ENCODE measurements around the gene DOCK2. TPM values are rescaled to one million over a fixed set of nuclear protein-coding genes. Genes with fewer than 3 reads are reported as not detected.
A peak's percentile ranks its signal among the peaks of the same experiment; 100 is the strongest.

DOCK2 gene
- polyA plus RNA-seq, 3 donors = 57.5 to 178 (median 115) TPM

DNA sequence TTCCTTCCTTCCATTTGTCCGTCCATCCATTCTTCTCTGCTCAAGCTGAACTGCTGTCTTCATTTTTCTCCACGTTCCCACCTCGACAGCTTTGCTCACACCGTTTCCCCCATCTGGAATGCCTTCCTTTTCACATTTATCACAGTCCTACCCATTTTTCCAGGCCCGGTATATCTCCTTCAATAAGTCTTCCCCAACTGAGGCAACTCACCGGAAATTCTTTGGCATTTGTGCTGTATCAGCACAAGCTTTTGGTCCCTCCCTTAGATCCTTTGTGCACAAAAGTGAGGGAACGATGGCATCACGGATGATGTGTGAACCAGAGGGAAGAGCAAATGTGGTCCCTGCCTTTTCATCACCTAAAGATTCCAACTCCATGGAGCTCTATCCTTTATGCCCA lies 388.8 kb downstream of the DOCK2 start:
- Mint-ChIP-seq H3K27me3 (ENCODE audit: low read depth in 3 of 3) (peaks cover 0 to 2% (median 1%) of the 10 kb centered on the region in 3 donors), H3K36me3 (peaks cover 92 to 97% of the 10 kb centered on the region in 2 donors)

DNA sequence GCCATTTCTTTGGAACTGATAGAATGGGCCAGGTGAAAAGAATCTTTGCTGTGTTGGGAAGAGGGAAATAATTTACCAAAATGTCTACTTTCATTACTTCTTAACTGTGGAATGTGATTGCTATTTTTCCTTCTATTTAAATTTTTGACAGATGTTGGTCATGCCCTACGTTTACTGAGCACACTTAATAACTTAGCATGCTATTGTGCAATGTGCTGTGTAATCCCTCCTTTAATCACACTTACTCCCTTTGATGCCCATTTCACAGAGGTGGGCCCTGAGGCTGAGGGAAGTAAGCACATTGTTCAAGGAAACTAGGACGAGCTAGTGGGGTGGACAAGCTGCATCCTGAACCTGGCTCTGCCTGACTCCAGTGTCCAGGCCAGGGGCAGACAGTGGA lies 391.0 kb downstream of the DOCK2 start:
- Histone ChIP-seq H3K4me1 (ENCODE audit: control insufficient read depth in 1 of 2, insufficient read depth in 2 of 2, low read length in 2 of 2) (no peaks in the 10 kb centered on the region), H3K27me3 (ENCODE audit: control insufficient read depth in 2 of 2, insufficient read depth in 2 of 2, low read length in 2 of 2) (no peaks in the 10 kb centered on the region), H3K27ac (ENCODE audit: low read depth in 1 of 2, low read length in 2 of 2) (no peak overlapping the region), H2AFZ (ENCODE audit: insufficient read depth, low read depth, low read length, poor library complexity, severe bottlenecking) (no peak overlapping the region), H3K9me3 (replicated peaks in 1 of 2; ENCODE audit: control insufficient read depth in 1 of 2, insufficient read depth in 1 of 2, low read length in 2 of 2) (no peaks in the 10 kb centered on the region), H3K4me3 (replicated peaks in 1 of 3; ENCODE audit: low read depth in 2 of 3, low read length in 3 of 3) (no peak overlapping the region), H4K20me1 (ENCODE audit: insufficient read depth, low read length) (peaks cover 37% of the 10 kb centered on the region), H3K9ac (ENCODE audit: insufficient read depth, low read length, poor library complexity, severe bottlenecking) (no peak overlapping the region), H3K4me2 (replicated peaks; ENCODE audit: extremely low read depth, low read length, poor library complexity, severe bottlenecking) (no peak overlapping the region), H3K79me2 (ENCODE audit: insufficient read depth, low read length) (no peaks in the 10 kb centered on the region), H3K36me3 (replicated peaks in 1 of 2; ENCODE audit: control insufficient read depth in 1 of 2, insufficient read depth in 2 of 2, low read length in 2 of 2) (peaks cover 90 to 100% of the 10 kb centered on the region in 2 donors)
- DNase-seq = no peak
- 89% methylated on average over 1 of the region's 2 CpGs for WGBS (ENCODE audit: insufficient coverage)
- Mint-ChIP-seq H3K9me3 (peaks cover 0 to 2% (median 0%) of the 10 kb centered on the region in 7 donors), H3K4me3 (no peak overlapping the region), H3K27me3 (ENCODE audit: low read depth in 3 of 3) (peaks cover 0 to 1% (median 0%) of the 10 kb centered on the region in 3 donors), H3K36me3 (peaks cover 92 to 96% of the 10 kb centered on the region in 2 donors), H3K4me1 (no peaks in the 10 kb centered on the region), H3K27ac (peak overlapping the region in 1 of 7 donors; percentile 36)
- intact Hi-C loops (cut with micrococcal nuclease) = no loop called here
- TF ChIP-seq, protein P1, sequence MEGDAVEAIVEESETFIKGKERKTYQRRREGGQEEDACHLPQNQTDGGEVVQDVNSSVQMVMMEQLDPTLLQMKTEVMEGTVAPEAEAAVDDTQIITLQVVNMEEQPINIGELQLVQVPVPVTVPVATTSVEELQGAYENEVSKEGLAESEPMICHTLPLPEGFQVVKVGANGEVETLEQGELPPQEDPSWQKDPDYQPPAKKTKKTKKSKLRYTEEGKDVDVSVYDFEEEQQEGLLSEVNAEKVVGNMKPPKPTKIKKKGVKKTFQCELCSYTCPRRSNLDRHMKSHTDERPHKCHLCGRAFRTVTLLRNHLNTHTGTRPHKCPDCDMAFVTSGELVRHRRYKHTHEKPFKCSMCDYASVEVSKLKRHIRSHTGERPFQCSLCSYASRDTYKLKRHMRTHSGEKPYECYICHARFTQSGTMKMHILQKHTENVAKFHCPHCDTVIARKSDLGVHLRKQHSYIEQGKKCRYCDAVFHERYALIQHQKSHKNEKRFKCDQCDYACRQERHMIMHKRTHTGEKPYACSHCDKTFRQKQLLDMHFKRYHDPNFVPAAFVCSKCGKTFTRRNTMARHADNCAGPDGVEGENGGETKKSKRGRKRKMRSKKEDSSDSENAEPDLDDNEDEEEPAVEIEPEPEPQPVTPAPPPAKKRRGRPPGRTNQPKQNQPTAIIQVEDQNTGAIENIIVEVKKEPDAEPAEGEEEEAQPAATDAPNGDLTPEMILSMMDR (IDR thresholded peaks at IDR 0.05) = no peak

More for the DNA sequence above, 388.8 kb downstream of the DOCK2 start:
- Mint-ChIP-seq H3K4me3 (no peak overlapping the region), H3K27ac (peak overlapping the region in 2 of 7 donors; percentile 7 to 58), H3K4me1 (no peaks in the 10 kb centered on the region), H3K9me3 (peaks cover 0 to 2% (median 0%) of the 10 kb centered on the region in 7 donors)
- H3K4me3 ChIP-seq (replicated peaks in 1 of 3; ENCODE audit: low read depth in 2 of 3, low read length in 3 of 3) = no peak overlapping the region
- no peaks in the 10 kb centered on the region for H3K79me2 ChIP-seq (ENCODE audit: insufficient read depth, low read length)
- H4K20me1 ChIP-seq (ENCODE audit: insufficient read depth, low read length) = peaks cover 41% of the 10 kb centered on the region
- H3K9me3 ChIP-seq (replicated peaks in 1 of 2; ENCODE audit: control insufficient read depth in 1 of 2, insufficient read depth in 1 of 2, low read length in 2 of 2) = no peaks in the 10 kb centered on the region
- no peaks in the 10 kb centered on the region for H3K4me1 ChIP-seq (ENCODE audit: control insufficient read depth in 1 of 2, insufficient read depth in 2 of 2, low read length in 2 of 2)
- no peaks in the 10 kb centered on the region for H3K27me3 ChIP-seq (ENCODE audit: control insufficient read depth in 2 of 2, insufficient read depth in 2 of 2, low read length in 2 of 2)
- intact Hi-C loops (cut with micrococcal nuclease) = no loop called here
- WGBS (ENCODE audit: insufficient coverage) = 75% methylated on average over 4 of the region's 8 CpGs
- TF ChIP-seq, protein P1 (IDR thresholded peaks at IDR 0.05) = no peak
- H3K4me2 ChIP-seq (replicated peaks; ENCODE audit: extremely low read depth, low read length, poor library complexity, severe bottlenecking) = no peak overlapping the region
- DNase-seq = no peak
- no peak overlapping the region for H3K9ac ChIP-seq (ENCODE audit: insufficient read depth, low read length, poor library complexity, severe bottlenecking)
- peaks cover 97 to 100% of the 10 kb centered on the region in 2 donors for H3K36me3 ChIP-seq (replicated peaks in 1 of 2; ENCODE audit: control insufficient read depth in 1 of 2, insufficient read depth in 2 of 2, low read length in 2 of 2)
- no peak overlapping the region for H2AFZ ChIP-seq (ENCODE audit: insufficient read depth, low read depth, low read length, poor library complexity, severe bottlenecking)
- H3K27ac ChIP-seq (ENCODE audit: low read depth in 1 of 2, low read length in 2 of 2) = no peak overlapping the region

Measured in CD14-positive monocyte (primary cell).